D721Med (cell line): ENCODE measurements around the gene OSM.

Experiments
- DNase-seq: peaks from one replicate; pipeline ENCODE4 v3.0.0; 2011; ENCODE audit warnings: low spot score; ENCODE audit not compliant: insufficient read length
- FAIRE-seq: peaks from 2 replicates; lab custom pipeline; 2011; peaks lifted over from hg19 to GRCh38; lab: Jason Lieb, UNC
- CTCF ChIP-seq: IDR thresholded peaks from 2 replicates; pipeline ENCODE4 v1.5.1; 2012; ENCODE audit warnings: mild to moderate bottlenecking, control low read depth; ENCODE audit not compliant: insufficient read depth; ENCODE audit errors: missing control alignments

Gene OSM

GRCh38 chr22:30292069-30292970 is 25.7 kb upstream of the OSM start:
- TF ChIP-seq CTCF, result no peak
- no peak for DNase-seq
- no peak for FAIRE-seq

- DNase-seq, result no peak
- no peak for FAIRE-seq
- TF ChIP-seq CTCF, result no peak
Observed at GRCh38 chr22:30291058-30291892, 24.6 kb upstream of the OSM start.

DNA sequence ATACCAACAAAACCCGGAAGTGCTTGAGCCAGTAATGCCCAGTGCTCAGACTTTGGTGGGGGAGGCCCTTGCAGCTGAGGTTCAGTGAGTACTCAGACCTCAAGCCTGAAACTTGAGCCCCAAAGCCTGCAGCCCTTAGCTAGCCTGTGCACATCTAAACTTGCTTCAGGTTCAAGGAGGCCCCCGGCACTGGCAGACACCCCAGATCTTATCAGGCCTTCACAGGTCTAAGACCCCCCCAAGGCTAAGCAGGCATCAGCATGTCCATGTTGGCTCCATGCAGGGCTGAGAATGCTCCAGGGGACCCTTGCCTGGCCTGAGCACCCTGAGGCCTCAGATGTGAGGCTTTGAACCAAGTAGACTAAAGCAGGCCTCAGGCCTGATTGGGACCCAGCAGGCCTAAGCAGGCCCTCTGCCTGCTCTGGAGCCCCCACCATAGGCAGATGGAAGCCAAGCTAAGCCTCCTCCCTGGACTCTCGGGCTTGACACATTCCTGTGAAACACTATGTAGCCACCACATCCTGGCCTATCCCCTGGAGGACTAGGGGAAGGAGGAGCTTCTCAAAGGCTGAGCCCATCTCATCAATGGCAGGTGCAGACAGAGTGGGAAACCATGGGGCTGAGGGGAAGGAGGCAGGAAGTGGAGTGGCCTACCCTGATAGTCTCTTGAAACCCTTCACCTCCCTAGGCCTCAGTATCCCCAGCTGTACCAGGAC is 23.8 kb upstream of the OSM start:
- TF ChIP-seq CTCF, result no peak
- FAIRE-seq (no peak), DNase-seq (no peak)

- FAIRE-seq (no peak), DNase-seq (no peak)
- TF ChIP-seq CTCF, result no peak
Observed at GRCh38 chr22:30289980-30290313, 23.3 kb upstream of the OSM start.

GRCh38 chr22:30289141-30289979 is 22.7 kb upstream of the OSM start, which contains the start of gene CASTOR1:
Gene CASTOR1 (minus strand): TSS chr22:30289505. CDS start chr22:30289497, 8 bp downstream.
- FAIRE-seq, result no peak
- no peak for TF ChIP-seq CTCF

DNA sequence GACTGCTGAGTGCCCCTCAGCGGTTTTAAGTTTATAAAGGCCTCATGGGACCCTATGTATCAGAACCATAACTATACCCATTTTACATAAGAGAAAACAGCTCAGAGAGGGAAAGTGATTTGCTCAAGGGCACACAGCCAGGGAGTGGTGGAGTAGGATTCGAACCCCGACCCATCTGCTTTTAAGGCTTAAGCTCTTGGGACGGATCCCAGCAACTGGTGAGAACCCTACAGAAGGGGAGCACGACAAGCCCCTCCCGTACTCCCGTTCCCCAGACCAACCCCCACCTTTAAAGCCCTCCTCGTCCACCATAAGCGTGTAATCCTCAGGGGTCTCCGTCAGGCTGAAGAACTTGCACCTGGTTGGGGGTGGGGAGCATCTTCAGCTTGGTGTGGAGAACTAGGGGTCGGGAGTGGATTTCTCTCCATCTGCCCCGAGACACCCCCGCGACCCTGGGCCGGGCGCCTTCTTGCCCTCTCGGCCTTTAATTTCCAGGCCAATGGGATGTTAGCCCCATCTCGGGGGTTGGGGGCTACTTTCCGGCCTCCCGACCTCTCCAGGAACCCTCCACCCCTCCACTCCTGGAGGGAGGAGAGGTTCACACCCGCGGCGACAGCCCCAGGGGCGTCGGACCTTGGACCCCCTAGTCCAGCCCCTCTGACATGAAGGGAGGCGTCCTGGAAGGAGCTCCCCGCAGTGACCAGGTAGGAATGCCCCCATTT is 21.9 kb upstream of the OSM start:
- no peak for FAIRE-seq
- no peak for DNase-seq

More at GRCh38 chr22:30289141-30289979, 22.7 kb upstream of the OSM start, which contains the start of gene CASTOR1:
- DNase-seq, result peak; percentile 94

More for the DNA sequence above, 21.9 kb upstream of the OSM start:
- no peak for TF ChIP-seq CTCF
